NCI-H2196 treated with DMSO at 0.1 percent for 48 hours (cell line): ENCODE measurements around the gene PSD2.

Experiments used
- DNase-seq: peaks from one replicate; lab custom pipeline; 2025; ENCODE audit not compliant: unreplicated experiment; lab: John Stamatoyannopoulos, UW

Gene PSD2

GRCh38 chr5:139795074-139796001 is at the start of gene PSD2:
Gene PSD2, plus strand, starts transcription at chr5:139795808. Its CDS starts 13,633 bp downstream, at chr5:139809441.
- DNase-seq: peak; percentile 8

GRCh38 chr5:139746691-139747582 is 48.7 kb upstream of the PSD2 start:
- DNase-seq: no peak

GRCh38 chr5:139747583-139748504 is 47.8 kb upstream of the PSD2 start:
- DNase-seq: no peak

GRCh38 chr5:139748505-139748826 is 47.1 kb upstream of the PSD2 start:
- no peak for DNase-seq

- no peak for DNase-seq
Observed at GRCh38 chr5:139749242-139749641, 46.4 kb upstream of the PSD2 start.

- DNase-seq: no peak
Observed at GRCh38 chr5:139751236-139751635, 44.4 kb upstream of the PSD2 start.

- DNase-seq: no peak
Observed at GRCh38 chr5:139752506-139753473, 42.8 kb upstream of the PSD2 start.

GRCh38 chr5:139755892-139756671 is 39.5 kb upstream of the PSD2 start:
- no peak for DNase-seq

- no peak for DNase-seq
Observed at GRCh38 chr5:139756971-139757370, 38.6 kb upstream of the PSD2 start.

- DNase-seq: no peak
Observed at GRCh38 chr5:139757727-139758509, 37.7 kb upstream of the PSD2 start.

GRCh38 chr5:139758510-139759075 is 37.0 kb upstream of the PSD2 start:
- no peak for DNase-seq

- no peak for DNase-seq
Observed at GRCh38 chr5:139759219-139759721, 36.3 kb upstream of the PSD2 start.

GRCh38 chr5:139760066-139761056 is 35.2 kb upstream of the PSD2 start:
- DNase-seq: no peak

GRCh38 chr5:139761057-139761450 is 34.6 kb upstream of the PSD2 start:
- DNase-seq: no peak

- no peak for DNase-seq
Observed at GRCh38 chr5:139761501-139761900, 34.1 kb upstream of the PSD2 start.

GRCh38 chr5:139762615-139763170 is 32.9 kb upstream of the PSD2 start:
- DNase-seq: no peak
